ENCODE measurements around the gene RAB38. TPM values are rescaled to one million over a fixed set of nuclear protein-coding genes. Genes with fewer than 3 reads are reported as not detected.

The RAB38 gene
- total RNA-seq, 2 experiments from 2014 or later = 0.19 TPM; not detected in 1

- POLR2A ChIA-PET = no interaction called here
- Histone ChIP-seq H3K79me2 (ENCODE audit: insufficient read depth, low read depth, low read length) (no peaks in the 10 kb centered on the region), H3K4me2 (ENCODE audit: low read length) (no peak overlapping the region), H3K9me2 (ENCODE audit: insufficient read depth, low read length) (no peaks in the 10 kb centered on the region), H3K4me3 (ENCODE audit: low read depth, low read length, poor library complexity, severe bottlenecking) (no peak overlapping the region), H3K36me3 (ENCODE audit: insufficient read depth, low read length) (no peaks in the 10 kb centered on the region), H3K4me1 (ENCODE audit: insufficient read depth, low read length, poor library complexity, severe bottlenecking) (no peaks in the 10 kb centered on the region), H4K20me1 (ENCODE audit: insufficient read depth, low read length) (no peaks in the 10 kb centered on the region), H3K27ac (ENCODE audit: low read depth, low read length, poor library complexity, severe bottlenecking) (no peak overlapping the region), H2AFZ (ENCODE audit: low read length) (no peak overlapping the region), H3K9me3 (ENCODE audit: low read length) (no peaks in the 10 kb centered on the region)
- CTCF ChIA-PET (ENCODE audit: unreplicated experiment) = no interaction called here
- no peak for TF ChIP-seq EZH2phosphoT487 (IDR thresholded peaks at IDR 0.05; ENCODE audit: borderline replicate concordance, low read depth, low read length)
- TF ChIP-seq, protein P1, sequence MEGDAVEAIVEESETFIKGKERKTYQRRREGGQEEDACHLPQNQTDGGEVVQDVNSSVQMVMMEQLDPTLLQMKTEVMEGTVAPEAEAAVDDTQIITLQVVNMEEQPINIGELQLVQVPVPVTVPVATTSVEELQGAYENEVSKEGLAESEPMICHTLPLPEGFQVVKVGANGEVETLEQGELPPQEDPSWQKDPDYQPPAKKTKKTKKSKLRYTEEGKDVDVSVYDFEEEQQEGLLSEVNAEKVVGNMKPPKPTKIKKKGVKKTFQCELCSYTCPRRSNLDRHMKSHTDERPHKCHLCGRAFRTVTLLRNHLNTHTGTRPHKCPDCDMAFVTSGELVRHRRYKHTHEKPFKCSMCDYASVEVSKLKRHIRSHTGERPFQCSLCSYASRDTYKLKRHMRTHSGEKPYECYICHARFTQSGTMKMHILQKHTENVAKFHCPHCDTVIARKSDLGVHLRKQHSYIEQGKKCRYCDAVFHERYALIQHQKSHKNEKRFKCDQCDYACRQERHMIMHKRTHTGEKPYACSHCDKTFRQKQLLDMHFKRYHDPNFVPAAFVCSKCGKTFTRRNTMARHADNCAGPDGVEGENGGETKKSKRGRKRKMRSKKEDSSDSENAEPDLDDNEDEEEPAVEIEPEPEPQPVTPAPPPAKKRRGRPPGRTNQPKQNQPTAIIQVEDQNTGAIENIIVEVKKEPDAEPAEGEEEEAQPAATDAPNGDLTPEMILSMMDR (conservative IDR thresholded peaks at IDR 0.05; ENCODE audit: low read length) = no peak
- intact Hi-C loops (cut with micrococcal nuclease; ENCODE audit: unreplicated experiment) = no loop called here
- BruUV-seq (replicated peaks) = no TSS peak
- DNase-seq (ENCODE audit: low spot score) = no peak
Observed at GRCh38 chr11:88122956-88123355, 52.3 kb downstream of the RAB38 start.

DNA sequence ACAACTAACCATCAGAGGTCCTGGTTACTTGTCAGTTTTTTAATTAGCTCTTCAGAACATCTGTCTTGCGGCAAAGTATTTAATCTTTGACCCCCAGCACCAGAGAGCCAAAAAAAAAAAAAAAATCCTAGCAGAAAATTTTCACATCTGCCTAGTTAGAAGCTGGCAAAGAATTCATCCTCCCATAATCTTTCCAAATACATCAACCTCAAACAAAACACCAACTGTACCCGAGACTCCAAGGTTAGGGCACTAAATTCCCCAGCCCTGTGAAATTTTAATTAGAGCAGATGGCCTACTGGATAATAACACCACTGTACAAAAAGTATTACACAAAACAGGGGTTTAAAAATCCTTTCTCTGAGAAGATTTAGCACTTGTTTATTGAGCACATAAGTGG is 55.7 kb downstream of the RAB38 start:
- no TSS peak for BruUV-seq (replicated peaks)
- Histone ChIP-seq H3K27ac (ENCODE audit: low read depth, low read length, poor library complexity, severe bottlenecking) (no peak overlapping the region), H3K4me2 (ENCODE audit: low read length) (no peak overlapping the region), H3K4me1 (ENCODE audit: insufficient read depth, low read length, poor library complexity, severe bottlenecking) (no peaks in the 10 kb centered on the region), H2AFZ (ENCODE audit: low read length) (no peak overlapping the region), H3K9me2 (ENCODE audit: insufficient read depth, low read length) (no peaks in the 10 kb centered on the region), H4K20me1 (ENCODE audit: insufficient read depth, low read length) (no peaks in the 10 kb centered on the region), H3K4me3 (ENCODE audit: low read depth, low read length, poor library complexity, severe bottlenecking) (no peak overlapping the region), H3K79me2 (ENCODE audit: insufficient read depth, low read depth, low read length) (no peaks in the 10 kb centered on the region), H3K9me3 (ENCODE audit: low read length) (no peaks in the 10 kb centered on the region), H3K36me3 (ENCODE audit: insufficient read depth, low read length) (no peaks in the 10 kb centered on the region)
- ChIA-PET POLR2A (no interaction called here), CTCF (ENCODE audit: unreplicated experiment) (no interaction called here)
- TF ChIP-seq, protein P1 (conservative IDR thresholded peaks at IDR 0.05; ENCODE audit: low read length) = no peak
- no peak for TF ChIP-seq EZH2phosphoT487 (IDR thresholded peaks at IDR 0.05; ENCODE audit: borderline replicate concordance, low read depth, low read length)
- no peak for DNase-seq (ENCODE audit: low spot score)
- intact Hi-C loops (cut with micrococcal nuclease; ENCODE audit: unreplicated experiment) = no loop called here

DNA sequence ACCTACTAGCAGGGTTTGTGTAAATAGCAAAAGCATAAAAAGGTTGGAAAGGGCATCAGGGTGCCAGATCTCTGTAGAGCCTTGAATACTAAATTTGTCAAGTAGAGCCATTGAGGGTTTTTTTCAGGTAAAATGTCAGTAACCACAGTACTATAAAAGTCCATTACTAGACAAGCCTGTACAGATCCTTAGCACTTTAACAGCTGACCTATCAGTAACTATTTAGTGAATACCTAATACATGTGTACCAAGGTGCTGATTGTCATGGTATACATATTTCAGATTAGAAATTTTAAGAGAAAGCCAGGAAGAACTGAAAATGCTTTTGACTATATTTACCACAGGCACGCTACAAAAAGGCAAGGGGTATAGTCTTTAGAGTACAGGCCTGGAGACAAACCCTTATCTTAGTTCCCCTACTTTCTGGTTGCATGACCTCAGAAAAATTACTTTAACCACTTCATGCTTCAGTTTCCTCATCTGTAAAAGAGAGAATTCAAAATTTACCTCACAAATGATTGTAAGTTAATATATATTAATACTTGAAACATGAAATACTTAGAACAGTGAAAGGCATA is 57.9 kb downstream of the RAB38 start:
- no peak overlapping the region for H3K4me3 ChIP-seq (ENCODE audit: low read depth, low read length, poor library complexity, severe bottlenecking)
- ChIA-PET CTCF (ENCODE audit: unreplicated experiment) (no interaction called here), POLR2A (interaction anchor here (0.8 to 1.0 kb wide), 2 partner anchors 12 to 23 kb away, joined by 3 to 4 read pairs; no protein-coding TSS in a partner anchor)
- H4K20me1 ChIP-seq (ENCODE audit: insufficient read depth, low read length) = no peaks in the 10 kb centered on the region
- H3K4me1 ChIP-seq (ENCODE audit: insufficient read depth, low read length, poor library complexity, severe bottlenecking) = no peaks in the 10 kb centered on the region
- H3K9me3 ChIP-seq (ENCODE audit: low read length) = no peaks in the 10 kb centered on the region
- no peak overlapping the region for H3K27ac ChIP-seq (ENCODE audit: low read depth, low read length, poor library complexity, severe bottlenecking)
- no peak overlapping the region for H2AFZ ChIP-seq (ENCODE audit: low read length)
- H3K4me2 ChIP-seq (ENCODE audit: low read length) = no peak overlapping the region
- DNase-seq (ENCODE audit: low spot score) = no peak
- BruUV-seq (replicated peaks) = no TSS peak
- H3K79me2 ChIP-seq (ENCODE audit: insufficient read depth, low read depth, low read length) = no peaks in the 10 kb centered on the region
- no peaks in the 10 kb centered on the region for H3K36me3 ChIP-seq (ENCODE audit: insufficient read depth, low read length)
- H3K9me2 ChIP-seq (ENCODE audit: insufficient read depth, low read length) = no peaks in the 10 kb centered on the region
- TF ChIP-seq EZH2phosphoT487 (IDR thresholded peaks at IDR 0.05; ENCODE audit: borderline replicate concordance, low read depth, low read length) = no peak
- TF ChIP-seq, protein P1 (conservative IDR thresholded peaks at IDR 0.05; ENCODE audit: low read length) = no peak
- intact Hi-C loops (cut with micrococcal nuclease; ENCODE audit: unreplicated experiment) = no loop called here

All from OCI-LY7 (cell line).